T-cell (primary cell): ENCODE data around the gene A1CF. TPM values are rescaled to one million over a fixed set of nuclear protein-coding genes. Genes with fewer than 3 reads are reported as not detected.
"Not testable (repeated sequence)": the region's sequence is repeated elsewhere in the genome, so short reads cannot be mapped to it uniquely, and the experiment has no call there.

Source experiments
- ATAC-seq, 4 experiments: fragments of 200-7000 bp in 3 of 4; fragments of 150-1000 bp in 1 of 4; cut with Tn5 transposase; replicated peaks in 1 of 4; 1 replicate in 3 of 4; 2 replicates in 1 of 4; pipeline ENCODE4 v1.10.0; 2021; ENCODE audit warnings: moderate library complexity in 3 of 4, mild to moderate bottlenecking in 2 of 4, moderate number of reproducible peaks in 1 of 4
- CTCF ChIA-PET, 2 donors: fragments of 300-600 bp; sonication (Branson Sonifier 250); formaldehyde crosslinking; loops; one replicate each; lab custom pipeline; 2022; ENCODE audit warnings: antibody characterized with exemption in 2 of 2; lab: Charles Lee
- POLR2A ChIA-PET, 2 donors: fragments of 300-600 bp; sonication (Branson Sonifier 250); formaldehyde crosslinking; loops; one replicate each; lab custom pipeline; 2022; ENCODE audit warnings: antibody characterized with exemption in 2 of 2; lab: Charles Lee
- DNase-seq, 35 experiments: peaks; one replicate each; pipeline versions ENCODE4 v3.0.0 to v3.0.0-alpha.2; 2013 to 2023
- H3K27ac ChIP-seq: one replicate; pipeline ENCODE4 v1.5.1; 2013; ENCODE audit warnings: low read length
- H3K27me3 ChIP-seq, 2 experiments: replicated peaks in 1 of 2; 1 replicate in 1 of 2; 2 replicates in 1 of 2; pipeline versions ENCODE4 v1.6.1 to v1.7.0; 2013; ENCODE audit warnings: low read length in 1 of 2, mixed read lengths in 1 of 2; ENCODE audit not compliant: control insufficient read depth in 2 of 2, insufficient read depth in 2 of 2; ENCODE audit errors: extremely low read depth in 1 of 2
- H3K36me3 ChIP-seq, 2 donors: 1 replicate in 1 of 2; 2 replicates in 1 of 2; pipeline versions ENCODE4 v1.6.1 to v1.7.0; 2013; ENCODE audit warnings: low read length in 1 of 2; ENCODE audit not compliant: control insufficient read depth in 2 of 2, insufficient read depth in 1 of 2; ENCODE audit errors: extremely low read depth in 1 of 2
- H3K4me1 ChIP-seq, 2 experiments: 1 replicate in 1 of 2; 2 replicates in 1 of 2; pipeline versions ENCODE4 v1.6.1 to v1.7.0; 2013; ENCODE audit warnings: low read length in 2 of 2, mixed read lengths in 1 of 2; ENCODE audit not compliant: insufficient read depth in 2 of 2, control insufficient read depth in 1 of 2; ENCODE audit errors: extremely low read depth in 1 of 2
- H3K4me3 ChIP-seq, 2 donors: 1 replicate in 1 of 2; 2 replicates in 1 of 2; pipeline versions ENCODE4 v1.5.1 to v1.7.0; 2013; ENCODE audit warnings: mild to moderate bottlenecking in 2 of 2, low read length in 1 of 2, moderate library complexity in 1 of 2; ENCODE audit not compliant: control insufficient read depth in 1 of 2; ENCODE audit errors: extremely low read depth in 1 of 2
- H3K9me3 ChIP-seq: 2 replicates; pipeline ENCODE4 v1.7.0; 2013
- H3K27ac Mint-ChIP-seq, 2 donors: one replicate each; pipeline ENCODE4 v1.8.0; 2020 to 2021; ENCODE audit warnings: mild to moderate bottlenecking in 2 of 2, mixed read lengths in 2 of 2
- H3K27me3 Mint-ChIP-seq, 2 donors: one replicate each; pipeline ENCODE4 v1.8.0; 2021 to 2022; ENCODE audit warnings: mixed read lengths in 2 of 2
- H3K36me3 Mint-ChIP-seq: one replicate; pipeline ENCODE4 v1.8.0; 2021; ENCODE audit warnings: mixed read lengths
- H3K4me1 Mint-ChIP-seq, 3 donors: one replicate each; pipeline ENCODE4 v1.8.0; 2020 to 2022; ENCODE audit warnings: mixed read lengths in 3 of 3, mild to moderate bottlenecking in 1 of 3
- H3K4me3 Mint-ChIP-seq, 3 donors: one replicate each; pipeline ENCODE4 v1.8.0; 2020 to 2022; ENCODE audit warnings: mild to moderate bottlenecking in 3 of 3, mixed read lengths in 3 of 3, moderate library complexity in 3 of 3
- H3K9me3 Mint-ChIP-seq, 3 donors: one replicate each; pipeline ENCODE4 v1.8.0; 2020 to 2022; ENCODE audit warnings: mixed read lengths in 3 of 3
- WGBS: methylation state at CpG from one replicate; pipeline ENCODE4 v1.1.5; 2013; ENCODE audit warnings: missing lambda C conversion rate; ENCODE audit not compliant: insufficient coverage; 5-methylcytosine and 5-hydroxymethylcytosine counted together
- total RNA-seq, 35 experiments: library from RNA in 6 of 35; stranded (reverse) in 6 of 35; fragments of 120-200 nt in 1 of 35; gene quantifications; one replicate each; pipeline versions ENCODE4 v1.2.1 to v1.2.4 and lab custom pipeline; 2013 to 2026

A1CF gene
- total RNA-seq (under 1 TPM in 3 of 5 donors, not detected in 2; 0.07 to 0.28 (median 0.23) TPM), total RNA-seq (lab: John Stamatoyannopoulos, UW) (0 to 0.06 (median 0) reads per million in 29 experiments)
- not detected for total RNA-seq (2013)

- H3K9me3 ChIP-seq, result no peaks in the 10 kb centered on the region
- Mint-ChIP-seq H3K27me3 (peaks cover 12 to 19% of the 10 kb centered on the region in 2 donors), H3K4me3 (no peak within 1 kb of the TSS), H3K36me3 (no peaks in the 10 kb centered on the region), H3K4me1 (no peaks in the 10 kb centered on the region), H3K27ac (no peak within 1 kb of the TSS), H3K9me3 (no peaks in the 10 kb centered on the region)
- peaks cover 0 to 2% of the 10 kb centered on the region in 2 experiments for H3K27me3 ChIP-seq
- no peak within 1 kb of the TSS for H3K4me3 ChIP-seq
- no peaks in the 10 kb centered on the region for H3K36me3 ChIP-seq
- no peaks in the 10 kb centered on the region for H3K4me1 ChIP-seq
- H3K27ac ChIP-seq, result no peak within 1 kb of the TSS
- 100% methylated on average over 1 of the region's 7 CpGs for WGBS
- no peak for DNase-seq
- ATAC-seq, result no peak
- ChIA-PET POLR2A (no interaction called here), CTCF (interaction anchor here in 1 of 2 donors (0.6 kb wide), 1 partner anchor 20 kb away, joined by 5 read pairs; no protein-coding TSS in a partner anchor)
These were observed at the start of gene A1CF for GRCh38 chr10:50885097-50885859. TSS of gene A1CF (minus strand) at chr10:50885627. CDS start at chr10:50859940, 25,687 bp downstream.

- ChIA-PET CTCF (no interaction called here), POLR2A (no interaction called here)
- no peak overlapping the region for H3K27ac ChIP-seq
- WGBS, result no CpG with 5 or more reads among the region's 3 CpGs
- DNase-seq (no peak), ATAC-seq (no peak)
- H3K4me3 ChIP-seq, result no peak overlapping the region
- no peaks in the 10 kb centered on the region for H3K36me3 ChIP-seq
- H3K27me3 Mint-ChIP-seq, result peaks cover 6 to 7% of the 10 kb centered on the region in 2 donors
- H3K9me3 ChIP-seq, result no peaks in the 10 kb centered on the region
- H3K36me3 Mint-ChIP-seq, result no peaks in the 10 kb centered on the region
- no peak overlapping the region for H3K27ac Mint-ChIP-seq
- no peaks in the 10 kb centered on the region for H3K9me3 Mint-ChIP-seq
- H3K4me3 Mint-ChIP-seq, result no peak overlapping the region
- H3K27me3 ChIP-seq, result peaks cover 0 to 2% of the 10 kb centered on the region in 2 experiments
- H3K4me1 ChIP-seq, result no peaks in the 10 kb centered on the region
- no peaks in the 10 kb centered on the region for H3K4me1 Mint-ChIP-seq
These were observed 46.6 kb upstream of the A1CF start for GRCh38 chr10:50931948-50932431.

DNA sequence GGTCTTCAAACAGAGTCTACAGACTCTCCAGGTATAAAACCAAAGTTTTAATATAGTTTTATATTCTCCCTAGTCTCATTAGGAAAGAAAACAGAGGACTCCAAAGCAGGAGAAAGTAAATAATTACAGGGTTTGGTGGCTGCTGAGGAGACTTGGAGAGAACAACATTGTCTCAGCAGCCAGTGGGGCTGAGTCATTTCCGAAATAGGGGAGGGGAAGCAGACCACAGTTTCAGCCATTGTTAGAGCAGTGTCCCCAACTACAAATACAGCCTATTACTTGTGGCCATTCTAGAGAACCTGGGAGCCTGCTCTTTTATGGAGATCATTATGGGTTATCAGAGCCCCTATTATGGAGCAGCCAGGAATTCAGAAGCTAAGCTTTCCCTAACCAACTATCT is 44.2 kb upstream of the A1CF start:
- H3K4me3 ChIP-seq, result no peak overlapping the region
- Mint-ChIP-seq H3K27me3 (no peaks in the 10 kb centered on the region), H3K36me3 (no peaks in the 10 kb centered on the region), H3K27ac (no peak overlapping the region), H3K9me3 (peaks cover 0 to 5% (median 2%) of the 10 kb centered on the region in 3 donors), H3K4me3 (no peak overlapping the region), H3K4me1 (no peaks in the 10 kb centered on the region)
- H3K4me1 ChIP-seq, result no peaks in the 10 kb centered on the region
- H3K9me3 ChIP-seq, result no peaks in the 10 kb centered on the region
- no peaks in the 10 kb centered on the region for H3K36me3 ChIP-seq
- peaks cover 0 to 2% of the 10 kb centered on the region in 2 experiments for H3K27me3 ChIP-seq
- no peak overlapping the region for H3K27ac ChIP-seq
- ChIA-PET POLR2A (interaction anchor here in 1 of 2 donors (0.7 kb wide), 1 partner anchor 15 kb away, joined by 3 read pairs; no protein-coding TSS in a partner anchor), CTCF (no interaction called here)
- no peak for ATAC-seq
- no peak for DNase-seq
- WGBS, result no CpG with 5 or more reads among the region's 1 CpG

GRCh38 chr10:50928190-50928552 is 42.7 kb upstream of the A1CF start:
- no peaks in the 10 kb centered on the region for H3K4me1 ChIP-seq
- 0% methylated on average over 1 of the region's 2 CpGs for WGBS
- Mint-ChIP-seq H3K9me3 (peaks cover 8 to 13% (median 12%) of the 10 kb centered on the region in 3 donors), H3K4me1 (no peaks in the 10 kb centered on the region), H3K27ac (no peak overlapping the region), H3K4me3 (no peak overlapping the region), H3K36me3 (no peaks in the 10 kb centered on the region), H3K27me3 (no peaks in the 10 kb centered on the region)
- ChIA-PET CTCF (no interaction called here), POLR2A (no interaction called here)
- no peak overlapping the region for H3K27ac ChIP-seq
- no peak overlapping the region for H3K4me3 ChIP-seq
- no peaks in the 10 kb centered on the region for H3K36me3 ChIP-seq
- DNase-seq (no peak), ATAC-seq (no peak)
- H3K9me3 ChIP-seq, result no peaks in the 10 kb centered on the region
- H3K27me3 ChIP-seq, result peaks cover 0 to 3% of the 10 kb centered on the region in 2 experiments

DNA sequence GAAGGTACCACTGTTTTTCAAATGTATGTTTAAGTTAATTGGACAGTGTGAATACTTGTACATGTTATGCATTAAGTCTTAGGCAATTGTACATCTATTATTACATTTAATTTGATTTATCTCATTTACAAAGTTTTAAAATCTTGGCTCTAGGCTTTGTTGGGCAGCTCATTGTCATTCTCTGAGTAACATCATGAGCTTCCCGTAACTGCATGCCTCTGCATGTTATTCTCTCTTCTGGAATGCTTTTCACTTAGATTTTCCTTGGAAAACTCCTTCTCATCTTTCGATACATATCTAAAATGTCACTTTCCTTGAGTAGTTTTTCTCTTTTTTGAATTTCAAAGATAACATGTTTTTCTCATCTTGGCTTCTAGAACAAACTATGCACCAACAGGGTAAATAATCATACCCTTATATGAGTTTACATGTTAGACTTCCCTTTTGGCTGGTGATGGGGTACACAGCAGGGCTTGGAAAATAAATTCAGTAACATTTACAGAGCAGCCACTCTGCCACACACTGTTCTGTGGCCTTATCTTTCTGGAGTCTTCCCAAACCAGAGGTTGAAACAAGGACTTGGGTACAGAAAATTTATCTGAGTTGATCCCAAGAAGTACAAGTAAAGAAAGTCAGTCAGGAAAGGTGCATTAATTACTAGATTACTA is 42.2 kb upstream of the A1CF start:
- ATAC-seq, result no peak
- peaks cover 8 to 13% (median 12%) of the 10 kb centered on the region in 3 donors for H3K9me3 Mint-ChIP-seq
- CTCF ChIA-PET, result no interaction called here

GRCh38 chr10:50923471-50923870 is 38.0 kb upstream of the A1CF start:
- H3K27me3 ChIP-seq, ATAC-seq, H3K9me3 ChIP-seq, H3K4me3 Mint-ChIP-seq, H3K36me3 ChIP-seq, H3K36me3 Mint-ChIP-seq, H3K27ac Mint-ChIP-seq, POLR2A ChIA-PET, H3K4me3 ChIP-seq, H3K4me1 ChIP-seq, H3K4me1 Mint-ChIP-seq, CTCF ChIA-PET, DNase-seq, H3K27me3 Mint-ChIP-seq, H3K27ac ChIP-seq: not testable (repeated sequence)
- H3K9me3 Mint-ChIP-seq, result peaks cover 12 to 21% (median 13%) of the 10 kb centered on the region in 3 donors
- 50% methylated on average over 1 of the region's 1 CpG for WGBS

More for the DNA sequence above, 42.2 kb upstream of the A1CF start:
- H3K4me3 Mint-ChIP-seq, result no peak overlapping the region
- POLR2A ChIA-PET, result no interaction called here
- 67% methylated on average over 1 of the region's 2 CpGs for WGBS
- no peak for DNase-seq
- Histone ChIP-seq H3K27ac (no peak overlapping the region), H3K27me3 (peaks cover 0 to 5% of the 10 kb centered on the region in 2 experiments), H3K4me3 (no peak overlapping the region), H3K9me3 (no peaks in the 10 kb centered on the region), H3K36me3 (no peaks in the 10 kb centered on the region), H3K4me1 (no peaks in the 10 kb centered on the region)
- no peaks in the 10 kb centered on the region for H3K27me3 Mint-ChIP-seq
- H3K27ac Mint-ChIP-seq, result no peak overlapping the region
- H3K36me3 Mint-ChIP-seq, result no peaks in the 10 kb centered on the region
- H3K4me1 Mint-ChIP-seq, result no peaks in the 10 kb centered on the region
